MCF 10A (cell line): ENCODE data around the gene PMVK. TPM values are rescaled to one million over a fixed set of nuclear protein-coding genes. Genes with fewer than 3 reads are reported as not detected.

Source experiments
- BruUV-seq: library from RNA; stranded (reverse); fragments of 400-500 nt; replicated peaks from 2 replicates; lab custom pipeline; 2021; lab: Mats Ljungman, UMichigan
- CTCF ChIA-PET: fragments of 300-600 bp; sonication (Branson Sonifier 250); formaldehyde crosslinking; extraction: SDS; loops from one replicate; lab custom pipeline; 2021; ENCODE audit warnings: antibody characterized with exemption, inconsistent platforms; lab: Yijun Ruan, JAX
- POLR2A ChIA-PET: fragments of 300-600, 350-650 bp; sonication (Branson Sonifier 250); formaldehyde crosslinking; extraction: SDS; loops from one replicate; lab custom pipeline; 2020; ENCODE audit warnings: antibody characterized with exemption, inconsistent platforms; lab: Yijun Ruan, JAX
- DNase-seq: peaks from one replicate; pipeline ENCODE4 v3.0.0-alpha.2; 2018; ENCODE audit not compliant: unreplicated experiment
- H3K27ac Mint-ChIP-seq: one replicate; pipeline ENCODE4 v1.8.0; 2022; ENCODE audit warnings: mild to moderate bottlenecking, low read depth, mixed read lengths; ENCODE audit not compliant: unreplicated experiment
- H3K27me3 Mint-ChIP-seq: one replicate; pipeline ENCODE4 v1.8.0; 2022; ENCODE audit warnings: mixed read lengths; ENCODE audit not compliant: insufficient read depth, unreplicated experiment
- H3K36me3 Mint-ChIP-seq: one replicate; pipeline ENCODE4 v1.8.0; 2022; ENCODE audit warnings: mild to moderate bottlenecking, moderate library complexity, mixed read lengths; ENCODE audit not compliant: insufficient read depth, unreplicated experiment
- H3K4me1 Mint-ChIP-seq: one replicate; pipeline ENCODE4 v1.8.0; 2022; ENCODE audit warnings: mixed read lengths; ENCODE audit not compliant: insufficient read depth, unreplicated experiment
- H3K4me3 Mint-ChIP-seq: one replicate; pipeline ENCODE4 v1.8.0; 2022; ENCODE audit warnings: mild to moderate bottlenecking, moderate library complexity, mixed read lengths; ENCODE audit not compliant: unreplicated experiment
- H3K9me3 Mint-ChIP-seq: one replicate; pipeline ENCODE4 v1.8.0; 2022; ENCODE audit warnings: mixed read lengths; ENCODE audit not compliant: unreplicated experiment
- intact Hi-C: fragments of 100-400 bp; cut with micrococcal nuclease; formaldehyde crosslinking; loops from 2 replicates; pipeline ENCODE4 v1.14.1; 2022
- total RNA-seq: library from RNA; stranded (reverse); gene quantifications from 2 replicates; pipeline ENCODE4 v1.2.3, GENCODE V29; 2022
- TF ChIP-seq, protein P1 (sequence below): fragments of 200-600 bp; IDR thresholded peaks from one replicate; pipeline ENCODE4 v1.8.0; 2022; ENCODE audit warnings: antibody characterized with exemption, mild to moderate bottlenecking; ENCODE audit not compliant: unreplicated experiment

The PMVK gene
- total RNA-seq, 1 experiment from 2014 or later: 68.9 TPM

DNA sequence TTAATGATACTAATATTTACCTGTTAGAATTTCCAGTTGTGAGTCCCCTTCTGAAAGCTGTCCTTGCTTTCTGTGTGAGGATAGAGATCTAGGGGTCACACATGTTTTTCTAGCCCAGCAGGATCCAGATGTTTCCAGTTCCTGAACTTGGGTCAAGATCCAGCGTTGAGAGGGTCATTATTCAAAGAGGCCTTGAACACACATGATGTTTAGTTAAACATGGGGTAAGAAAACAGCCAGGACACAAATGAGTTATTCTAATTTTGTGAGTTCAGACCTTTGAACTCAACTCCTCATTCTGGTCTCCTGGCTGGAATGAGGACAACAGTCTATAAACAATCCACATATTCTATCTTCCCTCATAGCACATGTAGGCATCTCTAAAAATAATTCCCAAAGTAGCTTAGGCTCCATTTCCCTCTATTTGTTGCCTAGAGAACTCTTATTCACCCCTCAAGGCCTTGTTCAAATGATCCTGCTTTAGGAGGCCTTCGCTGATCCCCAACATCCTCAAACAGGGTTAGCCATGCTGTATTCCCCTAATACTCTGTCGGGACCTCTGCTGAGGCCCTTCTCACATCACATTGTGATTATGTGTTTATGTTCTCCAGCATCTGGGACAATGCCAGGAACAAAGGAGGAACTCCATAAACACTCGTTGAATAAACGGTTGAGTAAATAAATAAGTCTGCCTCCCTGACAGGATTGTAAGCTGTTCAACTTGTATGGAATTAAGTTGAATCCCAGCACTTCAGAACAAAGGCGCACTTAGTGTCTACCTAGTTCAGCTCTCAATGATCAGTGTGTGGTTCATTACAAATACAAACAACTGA lies 51.4 kb downstream of the PMVK start:
- CTCF ChIA-PET: interaction anchor here (0.7 to 4.4 kb wide), 5 partner anchors 9 to 218 kb away, joined by 3 to 41 read pairs (median 5); no protein-coding TSS in a partner anchor
- intact Hi-C loops: no loop called here
- no TSS peak for BruUV-seq

DNA sequence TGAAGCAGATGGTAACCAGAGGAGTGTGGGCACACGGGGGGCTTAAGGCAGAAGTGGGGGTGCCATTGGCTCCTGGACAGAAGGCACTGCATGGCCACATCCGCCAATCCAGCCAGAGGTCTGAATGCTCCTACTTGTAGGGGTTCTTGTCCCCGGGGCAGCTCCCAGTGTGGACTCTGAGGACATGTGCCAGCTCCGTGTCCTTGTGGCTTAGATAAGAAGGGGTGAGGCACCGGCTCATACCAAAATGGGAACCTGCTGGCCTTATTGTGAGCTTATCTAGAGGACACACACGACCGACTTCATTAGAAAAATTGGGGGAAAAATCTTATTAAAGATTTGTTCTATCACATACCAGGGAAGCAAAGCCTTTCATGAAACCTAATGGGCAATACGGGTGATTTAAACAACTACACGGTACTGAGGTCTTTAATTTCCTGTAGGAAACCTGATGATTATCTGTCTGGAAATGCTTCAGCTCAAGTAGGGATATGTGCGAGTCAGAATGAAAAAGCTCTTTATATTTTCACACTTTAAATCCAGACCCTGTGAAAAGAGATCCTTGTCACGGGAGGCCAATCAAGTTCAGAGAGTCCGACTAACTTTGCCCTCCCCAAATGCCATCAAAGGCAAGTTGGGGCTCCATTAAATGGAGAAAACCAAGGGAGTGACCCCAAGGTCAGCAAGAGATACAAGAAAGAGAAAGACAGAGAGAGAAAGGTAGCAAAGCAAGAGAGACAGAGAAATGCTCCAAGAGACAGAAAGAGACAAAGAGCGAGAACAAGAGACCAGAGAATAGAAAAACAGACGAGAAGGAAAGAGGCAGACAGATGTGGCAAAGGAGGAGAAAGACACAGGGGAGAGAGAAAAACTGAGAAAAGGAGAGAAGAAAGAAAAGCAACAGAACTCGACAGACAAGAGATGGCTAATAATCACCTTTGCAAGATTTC lies 52.3 kb downstream of the PMVK start:
- ChIA-PET POLR2A (interaction anchor here (0.7 to 1.0 kb wide), 2 partner anchors 48 to 403 kb away, joined by 3 read pairs; no protein-coding TSS in a partner anchor), CTCF (interaction anchor here (1.8 to 4.4 kb wide), 3 partner anchors 8 to 215 kb away, joined by 4 to 41 read pairs (median 9); no protein-coding TSS in a partner anchor)
- TF ChIP-seq, protein P1, sequence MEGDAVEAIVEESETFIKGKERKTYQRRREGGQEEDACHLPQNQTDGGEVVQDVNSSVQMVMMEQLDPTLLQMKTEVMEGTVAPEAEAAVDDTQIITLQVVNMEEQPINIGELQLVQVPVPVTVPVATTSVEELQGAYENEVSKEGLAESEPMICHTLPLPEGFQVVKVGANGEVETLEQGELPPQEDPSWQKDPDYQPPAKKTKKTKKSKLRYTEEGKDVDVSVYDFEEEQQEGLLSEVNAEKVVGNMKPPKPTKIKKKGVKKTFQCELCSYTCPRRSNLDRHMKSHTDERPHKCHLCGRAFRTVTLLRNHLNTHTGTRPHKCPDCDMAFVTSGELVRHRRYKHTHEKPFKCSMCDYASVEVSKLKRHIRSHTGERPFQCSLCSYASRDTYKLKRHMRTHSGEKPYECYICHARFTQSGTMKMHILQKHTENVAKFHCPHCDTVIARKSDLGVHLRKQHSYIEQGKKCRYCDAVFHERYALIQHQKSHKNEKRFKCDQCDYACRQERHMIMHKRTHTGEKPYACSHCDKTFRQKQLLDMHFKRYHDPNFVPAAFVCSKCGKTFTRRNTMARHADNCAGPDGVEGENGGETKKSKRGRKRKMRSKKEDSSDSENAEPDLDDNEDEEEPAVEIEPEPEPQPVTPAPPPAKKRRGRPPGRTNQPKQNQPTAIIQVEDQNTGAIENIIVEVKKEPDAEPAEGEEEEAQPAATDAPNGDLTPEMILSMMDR: no peak
- no peaks in the 10 kb centered on the region for H3K9me3 Mint-ChIP-seq
- peaks cover 7% of the 10 kb centered on the region for H3K4me1 Mint-ChIP-seq
- peaks cover 39% of the 10 kb centered on the region for H3K27me3 Mint-ChIP-seq
- no peak overlapping the region for H3K4me3 Mint-ChIP-seq
- BruUV-seq: no TSS peak
- intact Hi-C loops: no loop called here
- no peak for DNase-seq
- no peaks in the 10 kb centered on the region for H3K36me3 Mint-ChIP-seq
- no peak overlapping the region for H3K27ac Mint-ChIP-seq

More for the DNA sequence above, 51.4 kb downstream of the PMVK start:
- POLR2A ChIA-PET: interaction anchor here (1.0 kb wide), 1 partner anchor 47 kb away, joined by 3 read pairs; no protein-coding TSS in a partner anchor
- H3K9me3 Mint-ChIP-seq: no peaks in the 10 kb centered on the region
- DNase-seq: no peak
- no peak overlapping the region for H3K4me3 Mint-ChIP-seq
- no peak overlapping the region for H3K27ac Mint-ChIP-seq
- TF ChIP-seq, protein P1: no peak
- H3K4me1 Mint-ChIP-seq: peaks cover 7% of the 10 kb centered on the region
- H3K27me3 Mint-ChIP-seq: peaks cover 45% of the 10 kb centered on the region
- H3K36me3 Mint-ChIP-seq: no peaks in the 10 kb centered on the region

DNA sequence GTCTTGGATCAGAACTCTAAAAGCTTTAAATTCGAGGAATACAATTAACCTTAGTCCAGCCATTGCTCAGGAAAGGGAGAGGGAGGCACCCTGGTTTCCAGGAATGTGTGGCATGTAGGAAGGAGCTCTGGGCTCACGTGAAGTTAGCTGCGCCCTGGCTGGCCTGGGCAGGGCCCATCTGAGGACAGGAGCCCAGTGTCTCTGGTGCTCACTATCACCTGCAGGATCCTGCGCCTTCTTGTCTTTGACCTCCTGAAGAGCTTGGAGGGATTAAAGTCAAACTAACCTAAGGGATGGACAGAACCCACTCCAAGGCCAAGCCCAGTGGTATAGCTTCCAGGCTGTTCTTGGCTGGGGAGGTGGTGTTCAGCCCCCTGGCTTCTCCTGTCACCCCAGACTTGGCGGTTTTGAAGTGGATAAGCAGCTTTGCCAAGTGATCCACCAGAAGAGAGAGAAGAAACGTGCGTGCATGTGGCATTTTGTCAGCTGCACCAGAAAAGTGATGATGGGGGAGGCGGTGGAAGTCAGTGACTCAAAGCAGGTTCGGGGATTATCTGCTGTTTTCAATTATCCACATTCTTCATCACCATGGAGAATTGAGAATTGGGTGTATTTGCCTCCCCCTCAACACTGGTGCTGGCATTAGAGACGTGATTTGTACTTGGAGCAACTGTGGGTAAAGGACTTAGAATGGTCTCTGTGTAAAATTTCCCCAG lies 54.5 kb downstream of the PMVK start:
- no peak overlapping the region for H3K4me3 Mint-ChIP-seq
- CTCF ChIA-PET: interaction anchor here (0.5 to 4.4 kb wide), 22 partner anchors 9 to 401 kb away, joined by 3 to 41 read pairs (median 4); no protein-coding TSS in a partner anchor
- DNase-seq: no peak
- intact Hi-C loops: no loop called here
- TF ChIP-seq, protein P1: no peak
- no peaks in the 10 kb centered on the region for H3K9me3 Mint-ChIP-seq
- BruUV-seq: no TSS peak
- H3K4me1 Mint-ChIP-seq: peaks cover 14% of the 10 kb centered on the region
- H3K27ac Mint-ChIP-seq: no peak overlapping the region
- POLR2A ChIA-PET: interaction anchor here (0.5 to 1.3 kb wide), 5 partner anchors 29 to 337 kb away, joined by 3 to 5 read pairs (median 3); partner anchors contain the start of gene PMVK
- peaks cover 17% of the 10 kb centered on the region for H3K27me3 Mint-ChIP-seq
- H3K36me3 Mint-ChIP-seq: no peaks in the 10 kb centered on the region
